OCI-LY1 (cell line): ENCODE results near the gene PDE4C.

ENCODE experiments used
- CTCF ChIP-seq: fragments of 200-600 bp; sonication (generic), shearing (Covaris generic); IDR thresholded peaks from 2 replicates; pipeline ENCODE4 v1.5.1; 2017; ENCODE audit warnings: mild to moderate bottlenecking, antibody characterized with exemption, low read length, moderate library complexity, mixed read lengths
- EZH2 ChIP-seq: fragments of 200-600 bp; sonication (generic), shearing (Covaris generic); IDR thresholded peaks from 2 replicates; pipeline ENCODE4 v1.8.0; 2017; ENCODE audit warnings: borderline replicate concordance, mixed run types, mild to moderate bottlenecking, antibody characterized with exemption, low read length, moderate library complexity, mixed read lengths

- no peak for TF ChIP-seq CTCF
- no peak for TF ChIP-seq EZH2
These were observed 31.5 kb upstream of the PDE4C start for GRCh38 chr19:18257503-18258470.
